Posterior cingulate gyrus (tissue), 11 donors: ENCODE data around the gene HCK.

Source experiments
- DNase-seq, 10 donors: peaks; one replicate each; pipeline versions ENCODE4 v3.0.0 to v3.0.0-alpha.2; 2020 to 2021; ENCODE audit warnings: mixed read lengths in 3 of 10
- intact Hi-C: fragments of 100-400 bp; cut with DNase I; formaldehyde crosslinking; loops from one replicate; pipeline ENCODE4 v1.15.1; 2023

The HCK gene

DNA sequence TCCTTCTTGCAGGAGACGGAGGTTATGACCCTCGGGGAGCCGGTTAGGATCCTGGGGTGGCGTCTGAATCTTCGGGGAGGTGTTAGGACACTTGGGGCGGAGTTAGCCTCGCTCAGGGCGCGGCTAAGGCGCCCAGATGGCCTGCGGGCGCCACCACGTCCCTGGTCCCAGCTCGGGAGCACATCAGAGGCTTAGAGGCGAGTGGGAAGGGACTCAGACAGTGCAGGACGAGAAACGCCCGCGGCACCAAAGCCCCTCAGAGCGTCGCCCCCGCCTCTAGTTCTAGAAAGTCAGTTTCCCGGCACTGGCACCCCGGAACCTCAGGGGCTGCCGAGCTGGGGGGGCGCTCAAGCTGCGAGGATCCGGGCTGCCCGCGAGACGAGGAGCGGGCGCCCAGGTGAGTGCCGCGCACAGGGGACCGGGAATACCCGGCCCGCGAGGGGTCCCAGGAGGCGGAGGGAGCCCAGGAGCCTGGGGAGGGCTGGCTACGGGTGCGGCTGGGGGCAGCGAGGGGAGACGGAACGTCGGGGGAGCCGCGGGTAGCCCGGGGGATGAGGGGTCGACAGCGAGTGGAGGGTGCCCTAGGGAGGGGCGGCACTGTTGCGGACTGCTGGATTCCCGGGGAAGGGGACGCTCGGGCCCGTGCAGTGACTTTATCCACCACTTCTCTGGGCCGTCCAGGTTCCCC, at the start of gene HCK:
Gene HCK, plus strand, starts transcription at position 153 of the 688 bp plus-strand sequence.
- intact Hi-C loops: no loop called here
- DNase-seq: no peak

- DNase-seq: no peak
- intact Hi-C loops: no loop called here
Observed at GRCh38 chr20:32003325-32003724, 48.7 kb upstream of the HCK start.

- intact Hi-C loops: no loop called here
- peak in 3 of 10 donors; percentile 4 to 57 (median 14) for DNase-seq
Observed at GRCh38 chr20:32004963-32005362, 47.1 kb upstream of the HCK start.

DNA sequence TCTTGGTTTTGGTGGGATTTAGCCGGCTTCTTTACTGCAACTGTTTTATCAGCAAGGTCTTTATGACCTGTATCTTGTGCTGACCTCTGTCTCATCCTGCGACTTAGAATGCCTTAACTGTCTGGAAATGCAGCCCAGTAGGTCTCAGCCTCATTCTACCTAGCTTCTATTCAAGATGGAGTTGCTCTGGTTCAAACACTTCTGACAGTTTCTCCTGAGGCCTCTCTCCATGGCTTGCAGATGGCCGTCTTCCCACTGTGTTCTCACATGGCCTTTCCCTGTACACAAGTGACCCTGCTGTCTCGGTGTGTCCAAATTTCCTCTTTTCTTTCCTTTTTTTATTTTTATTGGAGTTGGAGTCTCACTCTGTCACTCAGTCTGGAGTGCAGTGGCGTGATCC, 46.0 kb upstream of the HCK start:
- intact Hi-C loops: no loop called here
- peak in 1 of 10 donors; percentile 27 for DNase-seq

- intact Hi-C loops: no loop called here
- DNase-seq: peak in 2 of 10 donors; percentile 3 to 17
Observed at GRCh38 chr20:32006841-32007786, 44.9 kb upstream of the HCK start.

DNA sequence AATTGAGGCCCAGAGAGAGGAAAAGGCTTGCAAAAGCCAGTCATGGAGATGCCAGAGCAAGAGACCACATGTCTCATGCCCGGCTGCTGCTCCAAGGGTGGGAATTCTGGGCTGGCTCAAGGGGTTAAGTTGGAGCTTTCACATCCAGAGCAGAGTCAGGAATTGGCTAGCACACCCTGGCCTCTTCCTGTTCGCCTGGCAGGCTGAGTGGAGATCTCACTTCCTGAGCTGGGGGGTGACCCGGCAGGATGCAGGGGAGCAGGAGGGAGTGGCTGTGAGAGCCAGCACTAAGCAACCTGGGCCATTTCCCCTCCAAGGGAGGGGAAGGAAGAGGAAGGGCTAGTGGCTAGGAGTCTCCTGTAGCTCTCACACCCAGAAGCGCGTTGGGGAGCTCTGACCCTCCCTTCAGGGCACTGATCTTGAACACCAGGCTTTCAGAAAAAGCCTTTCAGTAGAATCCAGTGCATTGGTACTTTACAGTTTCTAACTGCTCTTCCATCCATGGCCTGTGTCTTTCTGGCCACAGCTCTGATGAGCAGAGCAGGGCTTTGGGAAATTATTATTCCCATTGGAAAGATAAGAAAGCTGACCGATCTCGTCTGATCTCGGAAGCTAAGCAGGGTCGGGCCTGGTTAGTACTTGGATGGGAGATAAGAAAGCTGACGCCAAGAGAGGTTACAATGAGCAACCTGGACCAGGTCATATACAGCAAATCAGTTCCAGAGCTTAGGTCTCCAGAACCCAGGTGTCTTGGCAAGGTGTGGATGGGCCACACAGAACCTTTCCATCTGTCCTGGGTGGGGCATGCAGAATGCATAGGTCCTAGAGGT, 44.0 kb upstream of the HCK start:
- DNase-seq: peak in 1 of 10 donors; percentile 46
- intact Hi-C loops: no loop called here

GRCh38 chr20:32009564-32009963, 42.5 kb upstream of the HCK start:
- intact Hi-C loops: no loop called here

DNA sequence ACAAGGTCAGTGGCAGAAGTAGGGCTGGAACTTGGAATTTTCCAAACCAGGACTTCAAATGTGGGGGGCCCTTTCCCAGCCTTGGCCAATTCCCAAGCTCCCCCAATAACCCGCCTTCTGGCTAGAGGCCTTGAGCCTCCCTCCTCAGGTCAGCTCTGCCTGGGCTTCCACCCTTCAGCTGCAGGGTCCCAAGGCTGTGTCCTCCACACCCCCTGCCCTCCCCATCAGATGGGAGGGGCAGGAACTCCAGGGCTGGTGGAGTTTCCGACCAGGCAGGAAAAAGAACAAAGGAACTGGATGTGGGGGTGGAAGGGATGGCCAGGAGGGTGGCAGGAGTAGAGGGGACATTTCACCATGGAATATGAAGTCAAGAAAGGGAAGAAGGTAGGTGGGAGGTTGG, 41.9 kb upstream of the HCK start, which contains the start of gene CCM2L:
Gene CCM2L, plus strand, starts transcription at position 338 of the 400 bp plus-strand sequence. Its CDS starts 17 bp downstream, at position 355.
- no peak for DNase-seq
- intact Hi-C loops: no loop called here

More at GRCh38 chr20:32009564-32009963, 42.5 kb upstream of the HCK start:
- DNase-seq: no peak

DNA sequence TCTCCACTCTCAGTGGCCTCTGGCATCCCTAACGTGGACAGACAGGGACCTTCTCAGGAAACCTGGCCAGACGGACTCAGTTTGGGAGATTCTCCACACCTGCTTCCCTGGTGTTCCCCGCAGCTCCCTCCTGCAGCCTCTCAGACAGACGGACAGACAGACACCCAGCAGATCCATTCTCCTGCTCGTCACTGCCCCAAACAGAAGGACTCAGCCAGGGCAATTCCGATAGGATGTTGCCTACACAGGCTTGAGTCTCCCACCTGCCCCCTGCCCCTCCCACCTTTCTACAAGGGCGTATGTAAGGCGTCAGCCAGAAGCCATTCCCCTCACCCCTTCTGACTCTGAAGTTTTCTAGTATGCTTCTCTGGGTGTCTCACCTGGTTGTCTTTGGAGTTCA, 41.4 kb upstream of the HCK start:
- intact Hi-C loops: no loop called here

GRCh38 chr20:32012159-32012688, 39.8 kb upstream of the HCK start:
- intact Hi-C loops: no loop called here
- peak in 1 of 10 donors; percentile 29 for DNase-seq

More for the DNA sequence above, 41.4 kb upstream of the HCK start:
- peak in 1 of 10 donors; percentile 18 for DNase-seq

DNA sequence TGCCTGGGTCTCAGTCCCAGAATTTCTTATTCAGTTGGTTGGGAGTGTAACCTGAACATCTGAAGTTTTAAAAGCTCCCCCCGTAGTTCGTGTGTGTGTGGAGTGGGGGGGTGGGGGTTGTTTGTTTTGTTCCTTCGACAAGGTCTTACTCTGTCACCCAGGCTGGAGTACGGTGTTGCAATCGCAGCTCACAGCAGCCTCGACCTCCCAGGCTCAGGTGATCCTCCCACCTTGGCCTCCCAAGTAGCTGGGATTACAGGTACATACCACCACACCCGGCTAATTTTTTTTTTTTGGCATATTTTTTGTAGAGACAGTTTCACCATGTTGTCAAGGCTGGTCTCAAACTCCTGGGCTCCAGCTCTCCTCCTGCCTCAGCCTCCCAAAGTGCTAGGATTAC, 38.7 kb upstream of the HCK start:
- intact Hi-C loops: no loop called here
- peak in 1 of 10 donors; percentile 21 for DNase-seq

DNA sequence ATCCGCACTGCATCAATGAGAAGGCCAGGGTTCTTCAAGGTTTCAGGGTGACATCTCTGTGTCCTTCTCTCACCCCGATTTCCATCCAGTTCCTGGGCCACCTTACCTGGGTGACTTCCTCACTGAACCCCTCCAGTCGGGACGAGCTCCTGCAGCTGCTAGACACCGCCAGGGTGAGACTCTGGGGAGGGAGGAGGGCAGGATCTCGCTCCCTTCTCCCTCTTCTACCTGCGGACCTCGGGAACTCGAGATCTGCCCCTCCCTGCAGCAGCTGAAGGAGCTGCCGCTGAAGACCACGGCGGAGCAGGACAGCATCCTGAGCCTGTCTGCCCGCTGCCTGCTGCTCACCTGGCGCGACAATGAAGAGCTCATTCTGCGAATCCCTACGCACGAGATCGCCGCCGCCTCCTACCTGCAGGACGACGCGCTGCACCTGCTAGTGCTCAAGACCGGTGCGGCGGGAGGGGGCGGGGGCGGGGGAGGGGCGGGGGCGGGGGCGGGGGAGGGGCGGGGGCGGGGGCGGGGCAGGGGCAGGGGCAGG, 34.3 kb upstream of the HCK start:
- peak in 1 of 10 donors; percentile 73 for DNase-seq
- intact Hi-C loops: no loop called here

- peak in 4 of 10 donors; percentile 29 to 85 (median 80) for DNase-seq
- intact Hi-C loops: no loop called here
Observed at GRCh38 chr20:32018269-32019155, 33.5 kb upstream of the HCK start.

DNA sequence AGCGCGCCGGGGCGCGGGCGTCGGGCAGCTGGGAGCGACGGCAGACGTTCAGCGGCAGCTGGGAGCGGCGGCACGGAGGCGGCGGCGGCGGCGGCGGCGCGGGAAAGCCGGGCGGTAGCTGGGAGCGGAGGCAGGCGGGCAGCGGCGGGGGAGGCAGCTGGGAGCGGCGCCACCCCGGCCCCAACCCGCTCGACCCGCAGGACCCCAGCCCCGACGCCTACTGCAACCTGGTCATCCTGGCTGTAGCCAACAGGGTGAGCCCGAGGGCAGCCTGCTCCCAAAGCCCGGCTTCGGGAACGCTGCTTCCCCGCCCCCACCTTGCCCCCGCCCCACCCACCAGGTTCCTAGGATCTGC, 32.9 kb upstream of the HCK start:
- DNase-seq: peak in 1 of 10 donors; percentile 87
- intact Hi-C loops: no loop called here

DNA sequence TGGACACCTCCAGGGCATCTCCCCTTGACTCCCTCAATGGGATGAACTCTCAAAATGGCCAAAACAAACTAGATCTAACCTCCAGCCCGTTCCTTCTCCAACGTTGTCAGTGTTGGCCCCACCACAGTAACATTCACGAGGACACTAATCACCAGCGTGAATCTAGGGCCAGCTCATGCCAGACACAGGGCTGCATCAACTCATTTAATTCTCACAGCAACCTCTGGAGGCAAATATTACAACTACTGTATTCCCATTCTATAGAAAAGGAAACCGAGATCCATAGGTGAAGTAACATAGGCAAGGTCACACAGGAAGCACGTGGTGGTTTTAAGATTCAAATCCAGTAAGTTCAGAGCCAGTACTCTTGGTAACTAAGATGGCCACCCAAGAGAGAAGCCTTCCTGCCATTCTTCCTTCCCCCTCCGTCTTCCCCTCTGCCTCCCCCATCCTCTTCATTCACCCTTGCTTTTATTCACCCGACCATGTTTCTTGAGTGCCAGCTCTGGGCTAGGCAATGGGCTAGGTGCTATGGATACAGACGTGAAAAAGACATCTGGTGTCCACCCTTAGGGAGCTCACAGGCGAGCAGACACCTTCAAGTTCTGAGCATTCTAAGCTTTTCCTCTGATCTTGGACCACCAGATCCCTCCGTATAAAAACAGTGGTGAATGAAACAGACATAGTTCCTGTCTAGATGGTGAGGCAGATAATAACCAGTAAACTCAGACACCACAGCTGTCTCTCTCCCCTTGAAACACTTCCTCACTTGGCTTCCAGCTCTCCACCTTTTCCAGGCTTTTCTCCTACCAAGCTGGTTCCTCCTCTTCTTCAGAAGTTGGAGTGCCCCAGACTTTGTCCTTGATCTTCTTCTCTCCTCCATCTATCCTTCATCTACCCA, 32.2 kb upstream of the HCK start:
- intact Hi-C loops: no loop called here
- no peak for DNase-seq

DNA sequence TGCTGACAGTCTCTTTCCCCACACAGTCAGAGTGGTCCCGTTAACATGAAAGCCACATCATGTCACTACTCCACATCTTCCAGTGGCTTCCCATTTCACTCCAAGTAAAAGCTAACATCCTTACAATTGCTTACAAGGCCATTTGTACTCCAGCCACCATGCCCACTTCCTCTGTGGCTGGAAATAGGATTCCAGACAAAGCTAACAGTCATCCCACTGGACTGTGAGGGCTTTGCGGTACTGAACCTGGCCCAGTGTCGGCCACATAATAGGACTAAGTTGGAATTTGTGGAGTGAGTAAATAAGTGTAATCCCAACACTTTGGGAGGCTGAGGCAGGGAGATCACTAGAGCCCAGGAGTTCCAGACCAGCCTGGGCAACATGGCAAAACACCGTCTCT, 31.0 kb upstream of the HCK start:
- intact Hi-C loops: no loop called here
- no peak for DNase-seq

DNA sequence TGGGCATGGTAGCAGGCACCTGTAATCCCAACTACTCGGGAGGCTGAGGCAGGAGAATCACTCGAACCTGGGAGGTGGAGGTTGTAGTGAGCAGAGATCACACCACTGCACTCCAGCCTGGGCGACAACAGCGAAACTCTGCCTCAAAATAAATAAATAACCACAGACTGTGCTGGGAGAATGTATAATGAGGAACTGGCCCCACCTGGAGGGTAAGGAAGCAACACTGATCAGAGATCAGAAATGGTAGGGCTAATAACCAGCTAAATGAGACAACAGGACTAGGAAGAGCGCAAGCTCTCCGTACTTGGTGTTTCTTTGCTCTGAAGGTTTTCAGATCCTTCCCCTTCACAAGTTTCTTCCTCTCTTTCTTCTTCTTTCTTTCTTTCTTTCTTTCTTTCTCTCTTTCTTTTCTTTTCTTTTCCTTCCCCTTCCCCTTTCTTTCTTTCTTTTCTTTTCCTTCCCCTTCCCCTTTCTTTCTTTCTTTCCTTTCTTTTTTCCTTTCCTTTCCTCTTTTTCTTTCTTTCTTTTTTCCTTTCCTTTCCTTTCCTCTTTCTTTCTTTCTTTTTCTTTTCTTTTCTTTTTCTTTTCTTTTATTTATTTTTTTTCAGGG, 27.3 kb upstream of the HCK start:
- intact Hi-C loops: no loop called here
- no peak for DNase-seq

- intact Hi-C loops: no loop called here
- DNase-seq: no peak
Observed at GRCh38 chr20:32027643-32028042, 24.4 kb upstream of the HCK start.
